NCI-H2107 treated with DMSO at 0.1 percent for 48 hours (cell line): ENCODE measurements around the gene RHOT2.

Experiments used
- DNase-seq: peaks from one replicate; lab custom pipeline; 2025; ENCODE audit not compliant: unreplicated experiment; lab: John Stamatoyannopoulos, UW

Gene RHOT2

DNA sequence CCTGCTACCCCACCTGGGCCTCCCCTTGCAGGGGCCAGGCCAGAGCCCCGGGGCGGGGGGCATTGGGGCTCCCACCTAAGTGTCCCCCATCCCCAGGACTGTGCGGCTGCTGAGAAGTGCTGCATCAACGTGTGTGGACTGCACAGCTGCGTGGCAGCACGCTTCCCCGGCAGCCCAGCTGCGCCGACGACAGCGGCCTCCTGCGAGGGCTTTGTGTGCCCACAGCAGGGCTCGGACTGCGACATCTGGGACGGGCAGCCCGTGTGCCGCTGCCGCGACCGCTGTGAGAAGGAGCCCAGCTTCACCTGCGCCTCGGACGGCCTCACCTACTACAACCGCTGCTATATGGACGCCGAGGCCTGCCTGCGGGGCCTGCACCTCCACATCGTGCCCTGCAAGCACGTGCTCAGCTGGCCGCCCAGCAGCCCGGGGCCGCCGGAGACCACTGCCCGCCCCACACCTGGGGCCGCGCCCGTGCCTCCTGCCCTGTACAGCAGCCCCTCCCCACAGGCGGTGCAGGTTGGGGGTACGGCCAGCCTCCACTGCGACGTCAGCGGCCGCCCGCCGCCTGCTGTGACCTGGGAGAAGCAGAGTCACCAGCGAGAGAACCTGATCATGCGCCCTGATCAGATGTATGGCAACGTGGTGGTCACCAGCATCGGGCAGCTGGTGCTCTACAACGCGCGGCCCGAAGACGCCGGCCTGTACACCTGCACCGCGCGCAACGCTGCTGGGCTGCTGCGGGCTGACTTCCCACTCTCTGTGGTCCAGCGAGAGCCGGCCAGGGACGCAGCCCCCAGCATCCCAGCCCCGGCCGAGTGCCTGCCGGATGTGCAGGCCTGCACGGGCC is 35.2 kb upstream of the RHOT2 start:
- no peak for DNase-seq

- DNase-seq: no peak
Measured at GRCh38 chr16:633336-634050, 34.4 kb upstream of the RHOT2 start.

DNA sequence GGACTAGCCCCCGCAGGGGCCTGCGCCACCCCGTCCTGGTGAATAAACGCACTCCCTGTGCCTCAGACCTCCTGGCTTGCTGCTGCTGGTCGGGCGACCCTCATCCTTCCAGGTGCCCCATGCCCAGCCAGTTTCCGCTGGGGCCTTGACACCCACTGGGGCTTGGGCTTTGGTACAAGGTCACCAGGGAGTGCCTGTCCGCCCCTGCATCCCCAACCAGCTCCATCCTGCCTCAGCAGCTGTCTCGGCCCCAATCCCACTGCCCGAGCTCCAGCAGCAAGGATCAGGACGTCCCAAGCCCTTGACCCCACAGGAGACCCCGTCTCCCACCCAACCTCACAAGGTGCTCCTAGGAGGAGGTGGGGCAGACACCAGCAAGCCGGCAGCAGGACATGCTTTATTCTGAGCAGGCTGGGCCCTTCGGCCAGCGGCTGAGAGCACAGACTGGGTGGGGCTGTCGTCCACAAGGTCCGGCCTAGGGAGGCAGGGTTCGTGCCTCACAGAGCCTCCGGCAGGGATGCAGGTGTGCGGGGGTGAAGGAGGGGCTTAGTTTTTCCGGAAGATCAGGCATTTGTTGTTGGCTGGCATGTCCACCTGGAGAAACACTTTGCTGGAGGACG is 33.8 kb upstream of the RHOT2 start:
- DNase-seq: no peak

DNA sequence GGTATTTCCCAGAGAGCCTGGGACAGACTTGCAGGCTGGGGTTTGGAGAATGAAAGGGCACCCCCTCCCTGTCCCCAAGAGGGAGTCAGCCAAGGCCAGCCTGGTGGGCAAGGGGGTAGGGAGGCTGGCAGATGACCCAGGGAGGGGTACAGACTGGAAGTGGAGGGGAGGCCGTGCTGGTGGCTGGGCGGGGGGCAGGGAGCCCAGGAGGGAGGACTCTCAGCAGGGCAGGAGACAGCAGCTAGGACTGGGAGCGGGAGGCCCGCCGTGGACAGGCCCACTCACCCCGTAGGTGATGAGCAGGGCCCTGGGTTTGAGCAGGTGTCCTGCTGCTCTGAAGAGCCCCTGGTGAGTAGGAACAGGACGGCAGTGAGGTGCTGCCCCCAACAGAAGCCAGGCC is 32.9 kb upstream of the RHOT2 start:
- no peak for DNase-seq

- DNase-seq: no peak
Measured at GRCh38 chr16:635573-636205, 32.2 kb upstream of the RHOT2 start.

DNA sequence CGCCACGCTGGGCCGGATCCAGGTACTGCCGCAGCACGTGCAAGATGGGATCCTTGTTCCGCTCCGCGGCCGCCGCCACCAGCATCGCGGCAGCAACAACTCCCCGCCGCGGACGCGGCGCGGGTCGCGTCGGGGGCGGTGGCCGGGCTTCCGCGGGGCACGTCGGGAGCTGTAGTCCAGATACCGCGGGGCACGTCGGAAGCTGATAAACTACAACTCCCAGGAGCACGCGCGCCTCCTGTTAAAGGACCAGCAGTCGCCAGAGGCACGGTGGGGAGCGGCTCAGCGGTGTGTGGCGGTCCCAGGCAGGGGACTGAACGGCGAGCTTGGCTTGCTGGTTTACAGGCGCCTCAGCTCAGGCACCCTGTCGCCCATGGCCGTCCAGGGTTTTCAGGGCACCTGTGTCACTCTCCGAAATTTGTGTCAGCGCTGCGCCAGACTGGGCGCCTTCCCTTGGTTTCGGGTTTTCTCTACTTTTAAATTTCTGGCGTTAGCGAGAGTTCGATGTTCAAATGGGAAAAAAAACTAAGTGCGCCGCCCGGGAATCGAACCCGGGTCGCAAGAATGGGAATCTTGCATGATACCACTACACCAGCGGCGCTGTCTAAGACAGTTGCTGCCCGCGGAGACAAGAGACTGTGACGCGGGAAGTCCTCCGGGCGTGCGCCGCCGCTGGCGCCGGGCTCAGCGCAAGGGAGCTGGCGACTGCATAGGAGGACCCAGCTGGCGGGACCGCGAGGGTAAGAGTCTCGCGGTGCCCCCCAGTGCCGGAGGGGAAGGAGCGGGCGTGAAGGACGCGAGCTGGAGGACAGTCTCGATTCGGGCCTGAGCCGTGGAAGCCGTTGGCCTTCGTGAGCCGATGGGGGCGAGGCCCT is 31.5 kb upstream of the RHOT2 start, which contains the start of gene METTL26:
Gene METTL26, minus strand, starts transcription at position 100 of the 875 bp plus-strand sequence. Its CDS starts 15 bp downstream, at position 85.
- DNase-seq: peak; percentile 74

GRCh38 chr16:637081-638018 is 30.6 kb upstream of the RHOT2 start:
- DNase-seq: no peak

DNA sequence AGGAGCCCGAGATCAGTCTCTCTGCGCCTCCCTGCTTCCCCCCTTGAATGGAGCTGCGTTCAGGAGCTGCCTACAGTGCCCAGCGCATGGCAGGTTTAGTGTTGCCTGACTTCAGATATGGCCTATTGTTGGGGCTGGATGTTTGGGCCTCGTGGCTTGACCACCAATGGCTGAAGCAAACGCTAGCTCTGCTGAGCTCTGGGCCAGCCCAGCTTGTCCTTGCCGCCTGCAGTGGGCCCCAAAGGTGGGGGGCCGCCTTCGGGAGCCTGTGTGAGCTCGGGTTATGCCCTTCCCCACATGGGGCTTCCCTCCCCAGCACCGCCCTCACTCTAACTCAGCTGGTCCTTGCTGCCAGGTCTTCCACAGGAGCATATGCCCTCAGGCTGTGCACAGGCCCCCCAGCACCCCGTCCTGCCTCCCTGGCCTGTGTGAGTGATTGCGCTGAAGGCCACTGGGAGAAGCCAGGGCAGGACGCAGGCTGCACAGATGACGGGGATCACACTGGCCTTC is 29.8 kb upstream of the RHOT2 start:
- DNase-seq: no peak

DNA sequence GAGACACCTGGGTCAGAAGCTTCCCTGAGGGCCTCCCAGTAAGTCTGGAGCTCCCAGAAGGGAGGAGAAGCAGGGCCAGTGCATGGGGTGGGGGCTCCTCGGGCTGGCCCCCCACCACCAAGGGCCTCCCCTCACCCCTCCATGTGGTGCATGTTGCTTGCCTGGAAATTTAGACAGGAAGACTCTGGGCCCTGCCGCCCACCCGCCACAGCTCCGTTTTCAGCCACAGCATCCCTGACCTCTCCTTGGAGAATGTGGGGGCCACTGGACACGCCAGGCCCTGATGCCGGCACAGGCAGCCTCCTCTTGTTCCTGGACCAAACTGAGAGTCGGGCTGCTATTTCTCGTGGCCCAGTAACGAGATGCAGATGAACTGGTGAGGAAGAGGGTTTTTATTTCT is 29.1 kb upstream of the RHOT2 start:
- no peak for DNase-seq

DNA sequence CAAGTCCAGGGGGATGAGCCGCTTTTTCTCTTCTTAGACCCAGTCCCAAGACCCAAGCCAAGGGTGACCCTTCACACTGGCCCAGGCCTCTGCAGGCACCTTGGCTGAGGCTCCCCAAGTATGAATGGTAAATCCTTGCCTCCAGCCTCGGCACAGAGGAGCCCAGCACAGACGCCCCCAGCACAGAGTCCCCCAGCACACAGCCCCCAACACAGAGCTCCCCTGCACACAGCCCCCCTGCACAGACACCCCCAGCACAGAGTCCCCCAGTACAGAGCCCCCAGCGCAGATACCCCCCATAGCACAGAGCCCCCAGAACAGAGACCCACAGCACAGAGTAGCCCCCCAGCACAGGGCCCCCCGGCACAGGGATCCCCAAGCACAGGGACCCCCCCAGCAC is 27.3 kb upstream of the RHOT2 start:
- DNase-seq: no peak

DNA sequence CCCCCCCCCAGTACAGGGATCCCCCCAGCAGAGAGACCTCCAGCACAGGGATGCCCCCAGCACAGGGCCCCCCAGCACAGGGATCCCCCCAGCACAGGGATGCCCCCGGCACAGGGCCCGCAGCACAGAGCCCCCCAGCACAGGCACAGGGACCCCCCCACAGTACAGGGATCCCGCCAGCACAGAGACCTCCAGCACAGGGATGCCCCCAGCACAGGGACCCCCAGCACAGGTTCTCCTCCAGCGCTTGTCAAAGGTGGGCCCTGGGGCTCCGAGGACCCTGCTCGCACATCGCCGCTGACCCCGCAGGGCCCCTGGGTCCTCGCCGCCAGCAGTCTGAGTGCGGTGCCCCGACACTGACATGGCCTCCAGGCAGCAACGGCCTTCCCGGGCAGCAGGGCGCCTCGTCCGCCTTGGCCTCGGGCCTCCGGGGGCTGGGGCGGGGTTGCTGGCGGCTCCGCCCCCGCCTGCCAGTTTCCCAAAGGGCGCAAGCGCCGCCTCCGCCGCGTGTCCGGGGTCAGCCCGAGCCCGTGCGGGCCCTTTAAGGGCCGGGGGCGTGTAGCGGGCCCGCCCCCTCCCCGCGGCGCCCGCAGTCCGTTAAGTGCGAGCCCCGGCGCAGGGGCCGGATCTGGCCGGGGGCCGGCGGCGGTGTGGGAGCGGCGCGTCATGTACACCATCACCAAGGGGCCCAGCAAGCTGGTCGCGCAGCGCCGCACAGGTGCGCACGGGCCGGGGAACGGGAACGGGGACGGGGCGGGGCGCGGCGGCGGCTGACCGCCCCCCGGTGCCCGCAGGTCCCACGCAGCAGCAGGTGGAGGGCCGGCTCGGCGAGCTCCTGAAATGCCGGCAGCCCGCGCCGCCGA is 26.4 kb upstream of the RHOT2 start, which contains the start of gene MCRIP2:
Gene MCRIP2, plus strand, starts transcription at position 503 of the 863 bp plus-strand sequence. Its CDS starts 164 bp downstream, at position 667.
- DNase-seq: peak; percentile 21

- DNase-seq: no peak
Measured at GRCh38 chr16:642189-643049, 25.5 kb upstream of the RHOT2 start.

DNA sequence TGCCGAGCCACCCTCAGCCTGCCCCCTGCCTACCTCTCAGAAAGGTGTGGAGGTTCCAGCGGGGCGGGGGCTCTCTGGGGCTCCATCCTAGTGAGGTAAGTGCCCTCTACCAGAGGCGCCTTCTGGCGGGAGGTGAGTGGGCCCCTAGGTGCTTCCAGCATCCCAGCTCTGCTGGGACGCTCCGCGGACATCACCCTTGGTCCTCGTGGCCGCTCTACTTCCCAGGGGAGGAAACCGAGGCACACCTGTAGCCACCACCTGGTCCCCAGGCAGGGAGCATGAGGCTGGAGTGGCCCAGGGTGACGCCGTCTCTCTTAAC is 24.9 kb upstream of the RHOT2 start:
- no peak for DNase-seq

DNA sequence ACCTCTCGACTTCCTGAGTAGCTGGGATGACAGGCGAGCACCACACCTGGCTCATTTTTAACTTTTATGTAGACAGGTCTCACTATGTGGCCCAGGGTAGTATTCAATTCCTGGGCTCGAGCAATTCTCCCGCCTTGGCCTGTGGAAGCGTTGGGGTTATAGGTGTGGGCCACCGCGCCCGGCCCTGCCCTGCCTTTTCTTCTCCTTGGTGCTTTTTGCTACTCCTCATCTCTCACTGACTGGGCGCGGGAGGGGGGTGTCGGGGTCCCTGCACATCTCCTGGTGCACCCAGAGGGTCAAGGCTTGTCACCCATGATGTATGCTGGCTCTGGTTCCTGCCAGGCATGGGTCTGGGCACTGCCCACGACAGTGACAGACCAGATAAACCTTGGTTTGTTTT is 23.4 kb upstream of the RHOT2 start:
- no peak for DNase-seq

- no peak for DNase-seq
Measured at GRCh38 chr16:645852-646678, 21.9 kb upstream of the RHOT2 start.

GRCh38 chr16:646679-647172 is 21.2 kb upstream of the RHOT2 start:
- DNase-seq: no peak
